ENCODE data around the gene ALKBH2.

Gene ALKBH2

DNA sequence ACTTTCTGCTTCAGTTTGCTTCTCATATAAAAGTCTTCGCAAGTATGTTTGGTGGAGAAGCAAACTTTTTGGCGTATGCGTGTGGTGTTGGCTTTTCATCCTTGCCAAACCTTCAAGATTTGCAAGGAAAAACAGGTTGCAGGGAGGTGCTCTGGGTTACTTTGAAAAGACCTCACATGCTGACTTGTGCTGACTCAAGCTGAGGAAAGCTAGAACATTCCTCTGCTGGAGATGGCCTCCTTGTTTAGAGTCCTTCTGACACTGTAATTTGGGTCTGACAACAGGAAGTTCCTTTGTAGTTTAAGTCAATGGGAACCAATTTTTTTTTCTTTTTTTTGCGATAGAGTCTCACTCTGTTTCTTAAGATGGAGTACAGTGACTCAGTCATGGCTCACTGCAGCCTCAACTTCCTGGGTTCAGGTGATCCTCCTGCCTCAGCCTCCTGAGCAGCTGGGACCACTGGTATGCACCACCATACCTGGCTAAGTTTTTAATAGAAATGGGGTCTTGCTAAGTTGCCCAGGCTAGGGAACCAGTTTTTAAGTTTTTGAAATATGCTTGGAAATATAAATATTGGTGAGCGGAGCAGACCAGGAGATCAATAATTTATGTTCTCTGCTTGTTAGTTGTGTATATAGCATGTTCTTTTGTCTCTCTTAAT, 20.5 kb upstream of the ALKBH2 start:
- no peak for DNase-seq

DNA sequence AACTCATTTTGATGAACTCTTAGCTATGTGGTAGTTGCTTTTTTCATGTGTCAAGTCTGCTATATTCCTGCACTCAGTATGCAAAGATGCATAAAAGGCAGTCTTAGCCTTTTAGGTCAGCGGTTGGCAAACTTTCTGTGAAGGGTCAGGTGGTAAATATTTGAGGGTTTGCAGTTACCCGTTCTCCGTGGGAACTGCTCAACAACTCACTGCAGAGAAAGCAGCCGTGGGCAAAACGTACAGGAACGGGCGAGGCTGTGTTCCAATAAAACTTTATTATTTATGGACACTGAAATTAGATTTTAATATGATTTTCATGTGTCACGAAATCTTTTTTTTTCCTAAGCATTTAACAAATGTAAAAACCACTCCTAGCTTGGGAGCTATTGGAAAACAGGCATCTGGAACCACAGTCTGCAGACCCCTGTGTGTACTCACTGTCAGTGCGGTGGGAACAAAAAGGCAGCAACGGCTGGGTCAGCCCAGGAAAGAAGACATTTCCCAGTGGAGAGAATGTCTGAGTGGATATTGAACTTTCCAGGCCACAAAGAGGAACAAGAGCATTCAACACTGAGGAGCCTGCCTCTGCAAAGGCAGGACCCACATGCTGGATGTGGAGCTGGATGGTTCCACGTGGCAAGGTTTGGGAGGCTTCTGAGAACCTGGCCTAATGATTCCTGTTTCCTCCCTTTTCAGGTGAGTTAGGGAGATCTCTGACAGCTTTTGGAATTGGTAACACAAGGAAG, 19.6 kb upstream of the ALKBH2 start:
- no peak for DNase-seq

DNA sequence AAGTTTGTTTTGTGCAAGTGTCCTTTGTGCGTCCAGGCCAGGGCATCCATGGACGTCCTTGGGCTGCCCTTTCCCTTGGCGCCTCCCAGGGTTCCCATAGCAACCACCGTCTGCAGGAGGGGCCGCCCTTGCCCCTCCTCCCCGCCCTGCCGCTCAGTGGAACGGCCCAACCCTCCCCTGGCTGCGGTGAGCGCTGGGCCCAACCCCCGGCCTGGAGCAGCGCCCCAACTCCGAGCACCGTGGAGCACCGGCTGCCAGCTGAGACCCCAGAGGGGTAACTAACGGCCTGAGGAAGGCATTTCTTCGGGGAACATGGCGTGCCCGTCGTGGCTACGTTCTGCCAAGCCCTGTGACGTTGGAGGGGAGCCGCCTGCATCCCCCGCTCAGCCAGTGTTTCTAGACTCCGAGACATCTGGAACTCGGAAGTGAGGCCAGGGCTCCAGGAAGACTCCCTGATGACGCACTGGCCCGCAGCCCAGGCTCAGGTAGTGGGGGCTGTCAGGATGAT, 17.8 kb upstream of the ALKBH2 start:
- peak; percentile 91 for DNase-seq

DNA sequence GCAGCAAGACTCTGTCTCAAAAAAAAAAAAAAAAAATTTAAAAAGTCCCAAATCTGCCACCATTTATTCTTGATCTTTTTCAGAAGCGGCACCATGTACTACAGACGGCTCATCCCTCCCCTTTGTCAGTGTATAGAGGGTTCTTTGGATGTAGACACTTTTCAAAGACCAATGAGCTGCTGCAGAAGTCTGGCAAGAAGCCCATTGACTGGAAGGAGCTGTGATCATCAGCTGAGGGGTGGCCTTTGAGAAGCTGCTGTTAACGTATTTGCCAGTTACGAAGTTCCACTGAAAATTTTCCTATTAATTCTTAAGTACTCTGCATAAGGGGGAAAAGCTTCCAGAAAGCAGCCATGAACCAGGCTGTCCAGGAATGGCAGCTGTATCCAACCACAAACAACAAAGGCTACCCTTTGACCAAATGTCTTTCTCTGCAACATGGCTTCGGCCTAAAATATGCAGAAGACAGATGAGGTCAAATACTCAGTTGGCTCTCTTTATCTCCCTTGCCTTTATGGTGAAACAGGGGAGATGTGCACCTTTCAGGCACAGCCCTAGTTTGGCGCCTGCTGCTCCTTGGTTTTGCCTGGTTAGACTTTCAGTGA, 16.6 kb upstream of the ALKBH2 start:
- DNase-seq = no peak

DNA sequence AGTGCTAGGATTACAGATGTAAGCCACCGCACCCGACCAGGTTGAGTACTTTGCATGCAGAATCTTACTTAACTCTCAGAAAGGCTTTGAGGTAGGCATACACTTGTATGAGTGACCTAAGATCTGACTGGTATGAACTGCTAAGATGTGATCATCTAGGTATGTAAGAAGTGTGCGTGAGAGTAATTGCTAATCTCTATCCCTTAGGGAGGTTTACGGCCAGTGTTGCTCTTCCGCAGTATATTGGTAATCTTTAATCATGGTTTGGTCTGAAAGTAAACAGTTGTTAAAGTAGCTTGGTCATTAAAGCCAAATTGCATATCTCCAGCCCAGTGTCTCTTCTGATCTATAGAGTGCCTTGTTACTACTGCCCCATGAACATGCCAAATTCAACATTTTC, 11.9 kb upstream of the ALKBH2 start:
- no peak for DNase-seq

DNA sequence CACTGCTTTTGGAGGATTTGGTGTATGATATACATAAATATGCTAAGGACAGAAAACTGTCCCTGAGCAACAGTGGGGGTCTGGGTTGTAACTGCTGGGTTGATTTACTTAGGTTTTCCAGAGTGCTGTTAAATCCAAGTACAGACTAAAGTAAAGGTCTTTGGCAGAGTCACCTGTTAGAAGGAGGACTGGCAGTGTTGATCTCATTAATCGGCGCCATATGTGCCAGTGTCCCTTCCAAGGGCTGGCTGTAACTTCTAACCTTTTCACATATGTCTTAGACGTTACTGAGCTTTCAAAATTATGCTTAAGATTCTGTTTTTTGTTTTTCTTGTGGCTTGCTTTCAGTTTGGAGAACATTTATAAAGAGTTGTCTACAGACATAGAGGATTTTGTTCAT, 9.2 kb upstream of the ALKBH2 start:
- no peak for DNase-seq

DNA sequence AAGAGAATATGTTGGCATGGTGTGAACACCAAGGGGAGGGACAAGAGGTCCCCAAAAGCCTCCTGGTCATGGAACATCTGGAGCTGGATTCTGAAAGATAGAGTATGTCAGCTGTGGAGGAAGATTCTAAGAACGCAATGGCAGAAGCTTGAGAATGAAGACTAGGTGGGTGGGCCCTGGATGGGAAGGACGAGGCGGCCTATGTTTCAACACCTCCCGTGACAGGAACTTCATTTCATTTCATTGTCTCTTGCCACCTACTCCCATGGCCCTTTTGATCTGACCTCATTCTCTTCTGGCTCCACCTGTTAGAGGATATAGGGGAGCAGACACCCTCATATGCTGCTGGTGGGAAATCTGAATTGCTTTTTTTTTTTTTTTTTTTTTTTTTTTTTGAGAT, 7.5 kb upstream of the ALKBH2 start:
- no peak for DNase-seq

DNA sequence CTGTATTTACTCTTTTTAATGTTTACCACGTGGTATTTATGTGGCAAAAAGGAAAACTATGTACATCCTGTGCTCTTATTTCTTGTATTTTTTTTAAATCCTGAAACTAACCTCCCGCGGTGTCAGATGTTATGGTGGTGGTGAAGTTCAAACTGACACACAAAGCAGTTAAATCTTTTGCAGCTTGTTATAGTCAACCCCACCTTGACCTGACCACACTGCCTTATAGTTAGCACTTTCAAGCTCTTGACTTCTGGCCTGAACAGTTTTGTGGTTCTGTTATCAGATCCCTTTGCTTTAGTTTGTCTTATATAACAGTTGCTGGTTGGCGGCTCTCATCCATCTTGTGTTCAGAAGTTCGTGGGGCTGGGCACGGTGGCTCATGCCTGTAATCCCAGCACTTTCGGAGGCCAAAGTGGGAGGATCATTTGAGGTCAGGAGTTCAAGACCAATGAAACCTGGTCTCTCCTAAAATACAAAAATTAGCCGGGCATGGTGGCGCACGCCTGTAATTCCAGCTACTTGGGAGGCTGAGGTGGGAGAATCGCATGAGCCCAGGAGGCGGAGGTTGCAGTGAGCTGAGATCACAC, 6.3 kb upstream of the ALKBH2 start:
- no peak for DNase-seq

DNA sequence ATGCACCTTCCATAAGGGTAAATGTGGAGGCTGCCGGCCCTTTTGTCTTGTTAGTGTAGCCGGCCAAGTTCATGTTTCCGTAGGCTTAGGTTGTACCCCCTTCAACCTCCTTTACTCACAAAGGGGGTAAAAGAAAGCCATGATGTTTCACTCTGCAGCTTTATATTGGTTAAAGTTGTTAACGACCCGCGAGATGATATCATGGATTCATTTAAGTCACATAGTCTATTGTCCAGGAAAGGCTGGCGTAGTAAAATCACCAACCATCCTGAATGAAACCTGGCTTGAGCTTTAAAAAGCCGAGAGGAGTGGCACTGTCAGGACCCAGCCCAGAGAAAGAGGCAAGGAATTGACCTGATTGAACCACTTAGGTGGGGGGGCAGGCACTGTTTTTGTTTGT, 5.4 kb upstream of the ALKBH2 start:
- DNase-seq = no peak

DNA sequence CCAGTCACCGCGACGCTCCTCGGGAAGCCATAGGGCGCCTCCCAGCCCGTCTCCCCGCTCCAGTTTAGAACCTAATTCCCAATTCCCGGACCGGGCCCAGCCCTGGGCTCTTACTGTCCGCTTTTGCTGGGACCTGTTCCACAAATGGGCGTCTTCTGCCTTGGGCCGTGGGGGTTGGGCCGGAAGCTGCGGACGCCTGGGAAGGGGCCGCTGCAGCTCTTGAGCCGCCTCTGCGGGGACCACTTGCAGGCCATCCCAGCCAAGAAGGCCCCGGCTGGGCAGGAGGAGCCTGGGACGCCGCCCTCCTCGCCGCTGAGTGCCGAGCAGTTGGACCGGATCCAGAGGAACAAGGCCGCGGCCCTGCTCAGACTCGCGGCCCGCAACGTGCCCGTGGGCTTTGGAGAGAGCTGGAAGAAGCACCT, 4.9 kb upstream of the ALKBH2 start:
- DNase-seq = no peak

DNA sequence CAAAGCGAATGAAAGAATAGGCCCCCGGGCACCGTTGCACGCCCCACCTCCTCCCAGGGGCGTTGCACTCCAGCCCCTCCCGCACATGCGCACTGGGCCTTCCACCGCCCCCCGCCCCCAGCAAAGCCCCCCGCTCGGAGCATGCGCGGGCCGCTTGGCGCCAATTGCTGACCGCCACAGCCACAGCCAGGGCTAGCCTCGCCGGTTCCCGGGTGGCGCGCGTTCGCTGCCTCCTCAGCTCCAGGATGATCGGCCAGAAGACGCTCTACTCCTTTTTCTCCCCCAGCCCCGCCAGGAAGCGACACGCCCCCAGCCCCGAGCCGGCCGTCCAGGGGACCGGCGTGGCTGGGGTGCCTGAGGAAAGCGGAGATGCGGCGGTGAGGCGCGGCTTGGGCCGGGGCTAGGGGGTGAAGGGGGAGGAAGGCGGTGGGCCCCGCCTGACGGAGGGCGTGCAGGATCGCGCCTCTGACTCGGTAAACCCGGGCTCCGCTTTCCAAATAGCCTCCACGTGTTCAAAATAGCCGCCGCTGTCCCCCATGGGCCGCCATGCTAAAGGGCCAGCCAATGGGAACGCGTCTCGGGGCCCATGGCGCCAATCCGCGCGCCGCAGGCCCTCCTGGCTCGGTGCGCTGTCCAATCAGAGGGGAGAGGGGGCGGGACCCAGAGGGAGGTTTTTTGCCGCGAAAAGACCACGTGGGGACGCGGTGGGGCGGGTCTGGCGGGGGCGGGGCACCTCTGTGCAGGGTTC, 4.3 kb upstream of the ALKBH2 start, which contains the start of gene UNG:
Gene UNG (plus strand): TSS at position 163 of the 748 bp plus-strand sequence. CDS start 83 bp downstream, at position 246.
- peak; percentile 98 for DNase-seq

DNA sequence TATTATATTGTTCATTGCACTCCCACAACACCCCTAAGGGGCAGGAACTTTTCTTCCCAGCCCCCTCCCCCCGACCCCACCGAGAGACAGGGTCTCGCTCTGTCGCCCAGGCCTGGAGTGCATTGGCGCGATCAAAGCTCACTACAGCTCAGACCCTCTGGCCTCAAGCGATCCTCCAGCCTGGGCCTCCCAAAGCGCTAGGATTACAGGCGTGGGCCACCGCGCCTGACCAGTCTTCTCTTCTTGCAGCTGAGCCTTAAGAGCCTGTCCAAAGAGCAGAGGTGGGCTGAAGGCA, 3.8 kb upstream of the ALKBH2 start:
- DNase-seq = no peak

DNA sequence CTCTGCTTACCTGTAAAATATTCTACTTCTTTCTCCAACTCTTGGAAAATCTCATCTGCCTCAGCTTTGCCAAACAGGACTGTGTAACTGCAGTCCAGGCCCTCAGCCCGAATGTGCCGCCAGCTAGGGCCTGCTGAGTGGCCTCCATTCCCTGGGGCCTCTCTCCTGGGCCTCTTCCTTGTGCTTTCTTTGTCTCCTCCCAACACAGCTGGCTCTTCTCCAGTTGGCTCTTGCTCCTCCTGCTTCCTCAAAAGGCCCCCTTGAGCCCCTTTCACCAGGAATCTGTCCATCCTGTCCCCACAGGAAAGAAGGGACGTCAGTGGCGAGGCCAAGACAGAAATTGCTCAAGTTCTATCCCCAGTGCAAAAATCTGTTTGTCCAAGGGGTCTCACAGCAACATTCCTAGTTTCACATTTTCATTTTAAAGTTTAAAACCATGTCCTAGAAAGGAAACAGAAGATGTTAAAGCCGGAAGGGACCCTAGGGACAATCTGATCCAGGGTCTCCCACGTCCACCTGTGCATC, 713 bp downstream of the ALKBH2 start:
- DNase-seq = no peak

DNA sequence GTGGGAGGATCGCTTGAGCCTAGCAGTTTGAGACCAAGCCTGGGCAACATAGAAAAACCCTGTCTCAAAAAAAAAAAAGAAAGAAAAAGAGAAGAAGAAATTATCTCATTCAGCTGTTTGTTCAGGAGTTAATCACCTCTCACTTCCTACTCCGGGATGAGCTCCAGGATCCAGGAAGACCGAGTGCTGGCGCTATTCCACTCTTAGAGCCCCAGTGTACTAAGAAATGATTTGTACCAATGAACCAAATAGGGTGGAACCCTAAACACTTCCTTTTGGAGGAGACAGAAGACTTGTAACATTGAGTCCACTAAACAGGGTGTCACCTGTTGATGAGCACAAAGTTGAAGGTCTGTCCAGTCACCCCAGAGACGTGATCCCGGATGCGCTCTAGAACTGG, 3.6 kb downstream of the ALKBH2 start:
- no peak for DNase-seq

DNA sequence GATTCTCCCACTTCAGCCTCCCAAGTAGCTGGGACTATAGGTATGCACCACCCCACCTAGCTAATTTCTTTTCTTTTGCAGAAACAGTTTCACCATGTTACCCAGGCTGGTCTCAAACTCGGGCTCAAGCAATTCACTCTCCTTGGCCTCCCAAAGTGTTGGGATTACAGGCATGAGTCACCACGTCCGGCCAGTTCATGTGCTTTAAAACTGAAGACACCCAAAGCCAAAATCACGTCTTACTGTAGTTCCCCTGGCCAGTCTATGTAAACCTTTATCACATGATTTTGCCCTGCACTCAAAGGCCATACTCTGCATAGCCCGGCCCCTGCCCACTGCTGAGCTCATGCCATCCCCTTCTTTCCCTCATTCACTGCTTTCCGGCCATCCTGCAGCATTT, 4.5 kb downstream of the ALKBH2 start:
- DNase-seq = no peak

DNA sequence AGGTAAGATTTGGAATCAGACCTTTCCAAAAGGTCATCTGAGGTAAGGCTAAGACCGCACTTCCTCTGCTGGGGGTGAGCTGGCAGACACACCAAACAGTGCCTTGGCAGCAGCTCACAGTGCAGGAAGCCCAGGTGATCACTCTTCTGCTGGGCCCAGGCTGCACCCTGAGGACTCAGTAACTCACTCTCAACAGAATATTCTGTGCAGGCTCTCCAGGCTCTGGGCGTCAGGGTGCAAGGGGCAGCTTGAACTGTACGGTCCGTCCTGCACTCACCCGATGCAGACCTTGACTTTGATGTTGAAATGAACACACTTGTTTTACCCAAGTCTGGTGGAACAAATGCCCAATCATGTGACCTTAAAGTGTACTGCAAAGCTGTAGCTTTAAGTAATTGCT, 6.0 kb downstream of the ALKBH2 start:
- no peak for DNase-seq

DNA sequence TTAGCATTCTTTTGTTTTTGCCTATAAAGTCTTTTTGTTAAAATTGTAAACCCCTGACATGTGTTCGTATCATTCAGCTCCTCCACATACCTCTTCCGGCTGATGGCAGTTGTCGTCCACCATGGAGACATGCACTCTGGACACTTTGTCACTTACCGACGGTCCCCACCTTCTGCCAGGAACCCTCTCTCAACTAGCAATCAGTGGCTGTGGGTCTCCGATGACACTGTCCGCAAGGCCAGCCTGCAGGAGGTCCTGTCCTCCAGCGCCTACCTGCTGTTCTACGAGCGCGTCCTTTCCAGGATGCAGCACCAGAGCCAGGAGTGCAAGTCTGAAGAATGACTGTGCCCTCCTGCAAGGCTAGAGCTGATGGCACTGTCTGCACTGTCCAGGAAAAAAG, 7.7 kb downstream of the ALKBH2 start:
- DNase-seq = no peak

DNA sequence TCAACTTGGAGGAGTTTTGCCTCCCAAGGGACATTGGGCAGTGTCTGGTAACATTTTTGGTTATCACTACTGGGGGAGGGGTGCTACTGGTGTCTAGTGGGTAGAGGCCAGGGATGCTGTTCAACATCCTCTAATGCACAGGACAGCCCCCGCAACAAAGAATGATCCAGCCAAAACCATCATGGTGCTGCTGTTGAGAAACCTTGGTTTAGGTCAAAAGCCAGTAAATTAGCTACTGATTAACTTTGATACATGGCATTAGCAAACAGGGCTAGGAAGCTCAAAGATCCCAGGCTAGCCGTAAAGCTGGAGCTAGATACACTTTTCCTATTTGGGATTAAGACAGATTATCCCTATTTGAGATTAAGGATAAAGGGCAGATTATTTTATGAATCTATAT, 8.8 kb downstream of the ALKBH2 start:
- no peak for DNase-seq

DNA sequence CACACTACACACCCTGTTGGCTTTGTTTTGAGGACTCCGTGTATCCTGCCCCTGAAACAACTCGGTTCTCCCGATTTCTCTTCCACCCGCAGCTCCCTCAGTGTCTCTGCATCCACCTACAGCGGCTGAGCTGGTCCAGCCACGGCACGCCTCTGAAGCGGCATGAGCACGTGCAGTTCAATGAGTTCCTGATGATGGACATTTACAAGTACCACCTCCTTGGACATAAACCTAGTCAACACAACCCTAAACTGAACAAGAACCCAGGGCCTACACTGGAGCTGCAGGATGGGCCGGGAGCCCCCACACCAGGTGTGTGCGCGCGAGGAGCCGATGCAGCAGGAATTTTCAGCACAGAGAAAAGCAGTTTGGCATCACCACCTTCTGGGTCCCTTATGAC, 10.5 kb downstream of the ALKBH2 start:
- no peak for DNase-seq

DNA sequence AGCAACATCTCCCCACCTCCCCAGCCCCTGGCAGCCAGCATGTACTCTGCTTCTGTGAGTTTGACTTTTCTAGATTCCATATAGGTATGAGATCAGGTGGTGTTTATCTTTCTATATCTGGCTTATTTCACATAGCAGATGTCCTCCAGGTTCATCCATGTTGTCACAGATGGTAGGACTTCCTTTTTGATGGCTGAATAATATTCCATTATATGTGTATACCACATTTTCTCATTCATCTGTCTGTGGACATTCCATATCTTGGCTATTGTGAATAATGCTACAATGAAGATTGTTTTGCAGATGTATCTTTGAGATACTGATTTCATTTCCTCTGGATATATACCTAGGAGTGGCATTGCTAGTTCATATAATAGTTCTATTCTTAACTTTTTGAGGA, 18.4 kb downstream of the ALKBH2 start:
- DNase-seq = no peak

DNA sequence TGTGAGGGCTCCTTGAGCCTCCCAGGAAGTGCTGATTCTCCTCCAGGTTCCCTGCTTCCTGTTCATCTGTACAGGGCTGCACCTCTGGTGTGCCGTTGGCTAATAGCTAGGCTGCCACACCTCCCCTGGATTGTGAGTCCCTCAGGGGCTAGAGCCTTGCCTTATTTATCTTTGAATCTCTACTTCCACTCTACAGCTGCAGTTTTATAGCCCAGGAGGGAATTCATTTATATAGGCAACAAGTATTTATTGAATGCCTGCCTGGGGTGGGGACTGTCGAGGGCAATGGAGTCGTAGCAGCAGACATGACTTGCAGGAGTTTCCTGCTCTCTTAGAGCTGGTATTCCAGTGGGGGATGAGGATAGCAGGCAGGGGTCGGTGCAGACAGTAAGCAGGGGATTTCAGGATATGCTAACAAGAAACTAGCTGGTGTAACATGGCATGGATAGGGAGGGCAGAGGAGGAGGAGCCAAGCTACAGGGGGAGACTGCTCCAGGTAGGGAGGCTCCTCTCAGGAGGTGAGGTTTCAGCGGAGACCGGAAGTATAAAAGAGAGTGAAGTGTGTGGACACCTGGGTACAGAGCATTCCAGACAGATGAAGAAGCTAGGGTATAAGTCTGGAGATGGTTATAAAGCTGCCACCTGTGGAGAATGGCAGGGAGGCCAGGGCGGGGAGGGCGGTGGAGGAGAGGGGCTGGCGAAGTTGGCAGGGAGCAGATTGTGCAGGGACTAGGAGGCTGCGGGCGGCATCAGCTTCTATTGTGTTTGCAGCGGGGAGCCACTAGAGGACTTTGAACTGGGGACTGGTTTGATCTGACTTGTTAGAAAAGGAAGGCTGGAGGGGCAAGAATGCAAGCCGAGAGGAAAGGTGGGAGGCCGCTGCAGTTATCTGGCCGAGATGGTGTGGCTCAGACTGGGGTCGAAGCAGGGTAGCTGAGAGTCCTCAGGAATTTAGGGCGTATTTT, 23.7 kb downstream of the ALKBH2 start:
- no peak for DNase-seq

DNA sequence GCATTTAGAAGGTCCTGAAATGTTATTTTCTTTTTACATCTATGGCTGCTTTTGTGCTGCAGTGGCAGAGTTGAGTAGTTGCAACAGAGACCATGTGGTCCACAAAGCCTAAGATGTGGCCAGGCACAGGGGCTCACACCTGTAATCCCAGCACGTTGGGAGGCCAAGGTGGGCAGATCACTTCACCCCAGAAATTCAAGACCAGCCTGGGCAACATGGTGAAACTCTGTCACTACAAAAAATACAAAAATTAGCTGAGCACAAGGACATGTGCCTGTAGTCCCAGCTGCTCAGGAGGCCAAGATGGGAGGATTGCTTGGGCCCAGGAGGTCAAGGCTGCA, 27.4 kb downstream of the ALKBH2 start:
- no peak for DNase-seq

Data from right forelimb (tissue), 1 donor.